Measurements from ENCODE around the gene TSPAN18. TPM values are rescaled to one million over a fixed set of nuclear protein-coding genes. Genes with fewer than 3 reads are reported as not detected.

Gene TSPAN18
- total and polyA plus RNA-seq, 2 experiments from 2014 or later: 6.0 to 10.6 TPM

GRCh38 chr11:44826922-44827643, 100.3 kb downstream of the TSPAN18 start:
- no peak overlapping the region for H3K27ac Mint-ChIP-seq
- DNase-seq (ENCODE audit: low spot score) (no peak), ATAC-seq (no peak)
- H3K79me2 ChIP-seq (replicated peaks; ENCODE audit: insufficient read depth): no peaks in the 10 kb centered on the region
- H3K9me3 Mint-ChIP-seq: peaks cover 20% of the 10 kb centered on the region
- TF ChIP-seq ETS1 (IDR thresholded peaks at IDR 0.05) (no peak), JUNB (IDR thresholded peaks at IDR 0.05; ENCODE audit: unreplicated experiment) (no peak), EZH2 (IDR thresholded peaks at IDR 0.05; ENCODE audit: low read depth, unreplicated experiment) (no peak), ZNF331 (CRISPR knock-in tag; IDR thresholded peaks at IDR 0.05; ENCODE audit: low read depth) (no peak), EZH2phosphoT487 (IDR thresholded peaks at IDR 0.05; ENCODE audit: unreplicated experiment) (no peak), NANOG (IDR thresholded peaks at IDR 0.05; ENCODE audit: borderline replicate concordance) (no peak), REST (IDR thresholded peaks at IDR 0.05; ENCODE audit: unreplicated experiment) (no peak), STAT1 (IDR thresholded peaks at IDR 0.05; ENCODE audit: unreplicated experiment) (no peak), POLR2AphosphoS5 (IDR thresholded peaks at IDR 0.05; ENCODE audit: low read depth) (no peak), CREB1 (CRISPR knock-in tag; IDR thresholded peaks at IDR 0.05; ENCODE audit: low read depth) (no peak), CTCF (conservative IDR thresholded peaks at IDR 0.05; ENCODE audit: low read depth in 2 of 2) (no peak), ZNF114 (CRISPR knock-in tag; IDR thresholded peaks at IDR 0.05) (no peak), ZNF462 (CRISPR knock-in tag; IDR thresholded peaks at IDR 0.05) (no peak)
- peaks cover 17% of the 10 kb centered on the region for H3K27me3 Mint-ChIP-seq (ENCODE audit: insufficient read depth, low read depth, poor library complexity)
- no peak overlapping the region for H3K27ac ChIP-seq (ENCODE audit: low read depth)
- H2AFZ ChIP-seq: no peak overlapping the region
- H3K4me2 ChIP-seq: no peak overlapping the region
- no peaks in the 10 kb centered on the region for H3K27me3 ChIP-seq (ENCODE audit: insufficient read depth)
- H3K36me3 Mint-ChIP-seq (ENCODE audit: low read depth): peaks cover 20% of the 10 kb centered on the region
- no peaks in the 10 kb centered on the region for H4K20me1 ChIP-seq (replicated peaks; ENCODE audit: insufficient read depth)
- H3K36me3 ChIP-seq (ENCODE audit: insufficient read depth): no peaks in the 10 kb centered on the region
- peaks cover 5% of the 10 kb centered on the region; the same call in 1 of the 2 replicates for H3F3A ChIP-seq (replicated peaks; ENCODE audit: low read depth)
- H3K9me2 ChIP-seq (ENCODE audit: insufficient read depth): no peaks in the 10 kb centered on the region
- H3K4me3 ChIP-seq: no peak overlapping the region
- no peak overlapping the region for H3K4me3 Mint-ChIP-seq
- H3K4me1 Mint-ChIP-seq: peaks cover 39% of the 10 kb centered on the region
- peaks cover 24% of the 10 kb centered on the region for H3K4me1 ChIP-seq (ENCODE audit: insufficient read depth)

Data from GM23338 (cell line).